ENCODE results near the gene THAP7. TPM values are rescaled to one million over a fixed set of nuclear protein-coding genes. Genes with fewer than 3 reads are reported as not detected.
A peak's percentile ranks its signal among the peaks of the same experiment; 100 is the strongest.

Gene THAP7
- total and polyA plus RNA-seq, 9 of the 15 experiments (the other 6 are each of a cell fraction or from before 2014, with no cell fraction given), result 7.9 to 263 (median 84.1) TPM

- no peak for TF ChIP-seq GABPA (tag; conservative IDR thresholded peaks at IDR 0.05; ENCODE audit: low read depth)
- no peak for TF ChIP-seq ZNF609 (CRISPR knock-in tag; IDR thresholded peaks at IDR 0.05; ENCODE audit: borderline replicate concordance)
- peak; percentile 19 for TF ChIP-seq RBM22 (IDR thresholded peaks at IDR 0.05; ENCODE audit: low read depth, low read length, poor library complexity, severe bottlenecking)
- no peak for TF ChIP-seq KAT2B (IDR thresholded peaks at IDR 0.05; ENCODE audit: low read depth, low read length)
- TF ChIP-seq RBFOX2 (IDR thresholded peaks at IDR 0.05; ENCODE audit: low read depth, low read length), result no peak
- TF ChIP-seq RHOXF2B (CRISPR knock-in tag; conservative IDR thresholded peaks at IDR 0.05), result no peak
- TF ChIP-seq ZNF175 (CRISPR knock-in tag; IDR thresholded peaks at IDR 0.05; ENCODE audit: low read depth), result no peak
- peak; percentile 60 for TF ChIP-seq POLR2G (IDR thresholded peaks at IDR 0.05; ENCODE audit: low read depth, low read length)
- TF ChIP-seq CBX5 (IDR thresholded peaks at IDR 0.05; ENCODE audit: borderline replicate concordance, low read depth), result no peak
- TF ChIP-seq LEF1 (IDR thresholded peaks at IDR 0.05), result no peak
- TF ChIP-seq EZH2 (IDR thresholded peaks at IDR 0.05; ENCODE audit: borderline replicate concordance, low read depth, low read length), result no peak
- TF ChIP-seq RNF219 (CRISPR knock-in tag; IDR thresholded peaks at IDR 0.05), result no peak
- TF ChIP-seq WHSC1 (IDR thresholded peaks at IDR 0.05; ENCODE audit: low read length), result no peak
- no peak for TF ChIP-seq SP1 (CRISPR knock-in tag; IDR thresholded peaks at IDR 0.05)
- TF ChIP-seq ZMIZ1 (IDR thresholded peaks at IDR 0.05; ENCODE audit: low read depth in 2 of 2, low read length in 2 of 2), result no peak
- no peak for TF ChIP-seq SMARCC2 (IDR thresholded peaks at IDR 0.05; ENCODE audit: low read depth)
- TF ChIP-seq PURB (CRISPR knock-in tag; IDR thresholded peaks at IDR 0.05; ENCODE audit: low read depth), result no peak
These were observed 45.4 kb downstream of the THAP7 start (continued) for GRCh38 chr22:20956258-20957101.
